ENCODE data around the gene PSD. TPM values are rescaled to one million over a fixed set of nuclear protein-coding genes. Genes with fewer than 3 reads are reported as not detected.

PSD gene
- 1 to 10 TPM in 2 of 6 experiments, under 1 TPM in 4; 0.37 to 1.4 (median 0.69) TPM for total RNA-seq (2021; fragmentation: NEBNext Ultra II Directional; extraction: Animal tissue kit (Norgen Biotek cat#: 25700))
- long read RNA-seq: 0 reads

DNA sequence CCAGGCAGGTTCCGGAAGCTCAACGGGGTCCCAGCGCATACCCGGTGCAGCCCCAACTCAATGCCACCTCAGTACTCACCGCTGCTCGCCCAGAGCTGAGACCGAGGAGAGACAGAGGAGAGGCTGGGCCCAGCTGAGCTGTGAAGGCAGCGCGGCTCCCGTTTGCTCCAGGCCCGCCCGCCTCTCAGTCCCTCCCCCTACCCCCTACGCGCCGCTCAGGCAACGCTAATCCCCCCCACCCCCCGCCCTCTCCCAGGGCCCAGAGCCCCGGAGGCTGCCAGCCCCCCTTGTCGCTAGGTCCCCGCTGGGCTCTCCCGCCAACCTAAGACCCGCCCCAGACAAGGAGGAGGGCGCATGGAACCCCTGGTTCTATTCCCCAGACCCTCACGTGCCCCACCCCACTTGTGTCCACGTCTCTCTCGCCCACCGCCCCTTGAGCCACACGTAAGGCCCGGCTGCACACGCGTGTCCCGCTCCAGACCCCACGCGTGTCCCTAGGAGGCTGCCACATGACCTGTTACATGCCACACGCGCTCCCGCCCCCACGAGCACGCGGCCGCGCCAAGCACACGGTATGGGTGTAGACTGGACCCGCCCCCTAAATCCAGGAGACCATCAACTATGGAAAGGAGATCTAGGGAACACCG lies at the start of gene PSD:
TSS of gene PSD (minus strand) at position 164 of the 647 bp plus-strand sequence. CDS start 1,747 bp downstream, outside the sequence.
- no peak within 1 kb of the TSS for H3K27ac Mint-ChIP-seq
- no peak for DNase-seq
- H3K27me3 Mint-ChIP-seq (ENCODE audit: insufficient read depth): peaks cover 26% of the 10 kb centered on the region
- H3K4me3 Mint-ChIP-seq: peak within 1 kb of the TSS; percentile 98
- no peaks in the 10 kb centered on the region for H3K9me3 Mint-ChIP-seq
- TF ChIP-seq, protein P1, sequence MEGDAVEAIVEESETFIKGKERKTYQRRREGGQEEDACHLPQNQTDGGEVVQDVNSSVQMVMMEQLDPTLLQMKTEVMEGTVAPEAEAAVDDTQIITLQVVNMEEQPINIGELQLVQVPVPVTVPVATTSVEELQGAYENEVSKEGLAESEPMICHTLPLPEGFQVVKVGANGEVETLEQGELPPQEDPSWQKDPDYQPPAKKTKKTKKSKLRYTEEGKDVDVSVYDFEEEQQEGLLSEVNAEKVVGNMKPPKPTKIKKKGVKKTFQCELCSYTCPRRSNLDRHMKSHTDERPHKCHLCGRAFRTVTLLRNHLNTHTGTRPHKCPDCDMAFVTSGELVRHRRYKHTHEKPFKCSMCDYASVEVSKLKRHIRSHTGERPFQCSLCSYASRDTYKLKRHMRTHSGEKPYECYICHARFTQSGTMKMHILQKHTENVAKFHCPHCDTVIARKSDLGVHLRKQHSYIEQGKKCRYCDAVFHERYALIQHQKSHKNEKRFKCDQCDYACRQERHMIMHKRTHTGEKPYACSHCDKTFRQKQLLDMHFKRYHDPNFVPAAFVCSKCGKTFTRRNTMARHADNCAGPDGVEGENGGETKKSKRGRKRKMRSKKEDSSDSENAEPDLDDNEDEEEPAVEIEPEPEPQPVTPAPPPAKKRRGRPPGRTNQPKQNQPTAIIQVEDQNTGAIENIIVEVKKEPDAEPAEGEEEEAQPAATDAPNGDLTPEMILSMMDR (IDR thresholded peaks at IDR 0.05): no peak
- H3K4me1 Mint-ChIP-seq (ENCODE audit: low read depth): peaks cover 22% of the 10 kb centered on the region
- no peaks in the 10 kb centered on the region for H3K36me3 Mint-ChIP-seq (ENCODE audit: low read depth)

DNA sequence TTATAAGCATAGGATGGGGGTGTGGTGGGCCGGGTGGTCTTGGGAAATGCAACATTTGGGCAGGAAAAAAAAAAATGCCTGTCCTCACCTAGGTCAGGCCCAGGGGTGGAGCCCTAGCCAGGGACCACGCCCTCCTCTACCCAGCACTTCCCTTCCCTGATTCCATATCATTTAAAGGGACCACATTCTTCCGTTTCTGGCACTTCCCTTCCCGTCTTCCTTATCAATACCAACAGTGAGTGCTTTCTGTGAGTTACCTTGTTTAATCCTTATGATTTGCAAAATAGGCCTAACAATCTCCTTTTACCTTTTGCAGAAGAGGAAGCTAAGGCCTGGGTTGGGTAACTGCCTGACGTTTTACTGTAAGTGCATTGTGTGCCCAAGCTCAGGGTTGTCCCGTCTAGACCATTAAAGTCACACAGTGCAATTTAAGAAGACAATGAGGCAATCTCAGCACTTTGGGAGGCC lies 49.4 kb upstream of the PSD start:
- TF ChIP-seq, protein P1 (IDR thresholded peaks at IDR 0.05): no peak
- peaks cover 2% of the 10 kb centered on the region for H3K27me3 Mint-ChIP-seq (ENCODE audit: insufficient read depth)
- no peaks in the 10 kb centered on the region for H3K4me1 Mint-ChIP-seq (ENCODE audit: low read depth)
- no peak overlapping the region for H3K4me3 Mint-ChIP-seq
- no peak for DNase-seq
- no peaks in the 10 kb centered on the region for H3K36me3 Mint-ChIP-seq (ENCODE audit: low read depth)
- H3K27ac Mint-ChIP-seq: no peak overlapping the region
- H3K9me3 Mint-ChIP-seq: no peaks in the 10 kb centered on the region

DNA sequence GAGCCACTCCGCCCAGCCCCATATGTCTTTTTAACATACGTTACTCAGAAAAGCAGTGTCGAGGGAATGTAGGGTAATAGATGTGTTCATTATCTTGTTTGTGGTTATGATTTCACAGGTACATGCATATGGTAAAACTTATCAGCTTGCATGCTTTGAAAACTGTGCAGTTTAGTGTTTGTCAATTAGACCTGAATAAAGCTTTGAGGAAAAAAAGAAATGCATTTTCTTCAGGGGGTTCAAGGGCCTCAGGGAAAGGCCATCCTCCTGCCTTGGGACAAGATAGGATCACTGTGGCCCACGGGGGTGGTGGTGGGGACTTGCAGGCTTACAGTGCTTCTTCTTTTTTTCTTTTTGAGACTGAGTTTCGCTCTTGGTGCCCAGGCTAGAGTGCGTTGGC lies 48.7 kb upstream of the PSD start:
- Mint-ChIP-seq H3K27ac (no peak overlapping the region), H3K36me3 (ENCODE audit: low read depth) (no peaks in the 10 kb centered on the region), H3K27me3 (ENCODE audit: insufficient read depth) (peaks cover 2% of the 10 kb centered on the region), H3K9me3 (no peaks in the 10 kb centered on the region), H3K4me3 (no peak overlapping the region), H3K4me1 (ENCODE audit: low read depth) (peaks cover 6% of the 10 kb centered on the region; the same call in 1 of the 2 replicates)
- TF ChIP-seq, protein P1 (IDR thresholded peaks at IDR 0.05): no peak
- no peak for DNase-seq

DNA sequence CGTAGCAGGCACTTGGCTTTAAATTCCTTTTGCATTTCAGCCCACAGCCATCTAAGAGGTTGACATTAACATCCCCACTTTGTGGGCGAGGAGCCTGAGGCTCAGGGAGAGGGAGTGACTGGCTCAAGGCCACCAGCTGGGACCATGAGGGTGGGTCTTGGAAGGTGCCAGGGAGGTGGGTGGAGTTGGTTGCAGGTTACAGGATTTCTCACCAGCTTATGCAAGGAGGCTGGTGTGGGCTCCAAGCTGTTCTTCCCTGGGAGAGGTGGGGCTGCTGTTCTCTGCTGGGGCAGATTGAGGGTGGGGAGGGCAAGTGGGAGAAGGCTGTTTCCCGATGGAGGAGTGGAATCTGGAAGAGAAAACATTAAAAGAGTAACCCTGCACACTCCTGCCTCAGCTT lies 46.9 kb upstream of the PSD start:
- H3K9me3 Mint-ChIP-seq: no peaks in the 10 kb centered on the region
- no peak overlapping the region for H3K4me3 Mint-ChIP-seq
- peaks cover 22% of the 10 kb centered on the region for H3K4me1 Mint-ChIP-seq (ENCODE audit: low read depth)
- peaks cover 2% of the 10 kb centered on the region for H3K27me3 Mint-ChIP-seq (ENCODE audit: insufficient read depth)
- no peak overlapping the region for H3K27ac Mint-ChIP-seq
- no peak for DNase-seq
- H3K36me3 Mint-ChIP-seq (ENCODE audit: low read depth): no peaks in the 10 kb centered on the region
- TF ChIP-seq, protein P1 (IDR thresholded peaks at IDR 0.05): no peak

DNA sequence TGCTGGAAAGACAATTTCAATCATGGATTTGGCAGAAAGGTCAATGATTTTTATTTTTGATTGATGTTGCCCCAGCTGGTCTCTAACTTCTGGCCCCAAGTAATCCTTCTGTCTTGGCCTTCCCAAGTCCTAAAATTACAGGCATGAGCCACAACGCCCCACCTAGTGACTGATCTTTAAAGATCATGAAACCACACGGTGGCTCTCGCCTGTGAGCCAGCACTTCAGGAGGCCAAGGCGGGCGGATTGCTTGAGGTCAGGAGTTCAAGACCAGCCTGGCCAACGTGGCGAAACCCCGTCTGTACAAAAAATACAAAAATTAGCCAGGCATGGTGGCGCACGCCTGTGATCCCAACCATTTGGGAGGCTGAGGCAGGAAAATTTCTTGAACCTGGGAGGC lies 45.4 kb upstream of the PSD start:
- Mint-ChIP-seq H3K4me3 (no peak overlapping the region), H3K36me3 (ENCODE audit: low read depth) (no peaks in the 10 kb centered on the region), H3K27ac (no peak overlapping the region), H3K4me1 (ENCODE audit: low read depth) (peaks cover 22% of the 10 kb centered on the region), H3K27me3 (ENCODE audit: insufficient read depth) (peaks cover 3% of the 10 kb centered on the region), H3K9me3 (no peaks in the 10 kb centered on the region)
- no peak for DNase-seq
- TF ChIP-seq, protein P1 (IDR thresholded peaks at IDR 0.05): no peak
